ENCODE results near the gene PPP2R5B.

Gene PPP2R5B

DNA sequence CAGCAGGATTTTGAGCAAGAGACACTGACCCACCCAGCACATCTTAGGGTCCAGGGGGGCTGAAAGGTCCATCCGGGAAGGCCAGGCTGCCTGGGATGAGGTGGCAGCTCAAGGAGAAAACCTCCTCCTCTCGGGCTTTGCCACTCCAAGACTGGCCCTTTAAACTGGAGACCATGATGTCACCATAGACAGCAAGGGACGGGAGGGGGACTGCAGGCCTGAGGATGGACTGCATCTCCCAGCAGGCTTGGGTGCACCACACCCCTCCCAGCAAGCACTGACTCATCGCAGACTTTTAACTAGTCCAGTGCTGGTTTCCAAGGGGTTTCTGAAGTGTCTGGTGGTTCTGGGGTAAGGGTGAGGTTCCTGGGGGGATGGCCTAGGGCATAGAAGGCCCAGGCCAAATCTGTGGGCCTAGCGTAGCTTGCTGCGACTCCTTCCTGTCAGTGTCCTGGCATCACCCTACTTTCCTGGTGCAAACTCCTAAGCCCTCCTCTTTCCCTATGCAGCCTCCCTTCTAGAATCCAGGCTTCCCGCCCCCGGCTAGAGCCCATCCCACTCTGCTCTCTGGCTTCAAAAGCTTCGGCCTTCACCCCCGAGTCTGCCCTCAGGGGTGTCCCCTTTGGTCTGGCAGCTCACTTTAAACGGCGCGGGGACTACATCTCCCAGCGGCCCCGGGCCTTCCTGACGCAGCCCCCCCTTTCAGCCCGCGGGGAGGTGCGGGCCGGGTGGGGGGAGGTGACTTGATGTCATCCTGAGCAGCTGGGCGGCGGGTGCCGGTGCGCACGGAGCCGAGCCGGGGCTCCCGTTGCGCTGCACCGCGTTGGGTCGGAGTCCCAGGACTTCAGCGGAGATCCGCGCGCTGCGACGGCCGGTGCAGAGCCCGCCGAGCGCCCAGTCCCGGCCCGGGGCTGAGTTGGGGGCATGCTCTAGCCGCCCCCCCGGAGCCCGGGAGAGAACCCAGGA lies at the start of gene PPP2R5B:
PPP2R5B (plus strand) TSS at position 746 of the 966 bp plus-strand sequence. CDS start 1,046 bp downstream, outside the sequence.
- peak; percentile 52 for DNase-seq

DNA sequence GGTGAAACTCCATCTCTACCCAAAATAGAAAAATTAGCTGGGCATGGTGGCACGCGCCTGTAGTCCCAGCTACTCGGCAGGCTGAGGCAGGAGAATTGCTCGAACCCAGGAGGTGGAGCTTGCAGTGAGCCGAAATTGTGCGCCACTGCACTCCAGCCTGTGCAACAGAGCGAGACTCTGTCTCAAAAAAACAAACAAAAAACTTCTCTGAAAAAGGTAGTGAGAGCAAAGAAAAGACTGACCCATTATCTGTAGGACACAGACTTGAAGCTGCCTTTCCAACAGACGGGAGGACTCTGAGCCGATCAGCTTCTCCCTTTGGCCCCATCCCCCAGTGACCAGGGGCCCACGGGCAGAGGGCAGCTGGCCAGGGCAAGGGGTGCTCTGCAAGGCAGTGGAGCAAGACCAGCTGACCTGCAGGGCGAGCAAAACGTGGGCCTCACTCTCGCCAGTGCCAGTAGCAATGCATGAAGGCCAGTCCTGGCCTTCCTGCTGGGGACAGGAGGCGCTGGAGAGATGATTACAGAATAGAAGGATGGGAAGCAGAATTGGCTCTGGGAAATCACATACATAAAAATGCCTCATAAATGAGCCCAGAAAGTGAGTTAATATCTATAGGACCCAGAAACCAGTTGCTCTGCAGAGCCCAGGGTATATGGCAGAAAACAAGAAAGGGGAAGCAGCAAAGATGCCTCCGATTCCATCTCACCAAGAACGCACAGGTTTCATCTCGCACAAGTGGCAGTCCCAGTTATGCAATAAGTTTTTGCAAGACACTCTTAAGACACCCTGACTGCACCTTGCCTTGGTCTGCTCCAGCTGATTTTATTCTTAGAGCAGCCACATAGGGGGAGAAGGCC lies 48.9 kb upstream of the PPP2R5B start:
- DNase-seq, result no peak

DNA sequence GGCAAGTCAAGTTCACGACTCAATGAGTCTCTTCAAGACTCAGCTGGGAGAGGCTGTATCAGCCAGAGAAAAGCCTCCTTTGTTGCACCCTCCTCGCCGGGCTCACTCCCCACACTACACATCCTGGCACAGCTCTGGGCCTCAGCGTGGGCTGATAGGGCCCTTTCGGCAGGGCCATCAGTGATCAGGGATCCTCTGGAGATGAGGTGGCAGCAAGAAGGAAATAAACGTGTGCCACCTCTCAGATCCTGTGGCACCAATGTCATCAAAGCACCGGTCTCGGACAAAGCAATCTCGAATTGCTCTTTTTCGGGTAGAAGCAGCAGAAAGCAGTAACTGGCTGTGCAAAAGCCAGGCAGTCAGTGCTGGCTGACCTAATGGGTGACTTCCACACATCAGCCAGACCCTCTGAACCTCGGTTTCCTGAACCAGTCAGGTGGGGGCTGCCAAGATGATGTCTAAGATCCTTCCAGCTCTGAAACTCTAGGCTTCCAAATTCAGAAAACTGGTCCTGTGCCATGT lies 48.2 kb upstream of the PPP2R5B start:
- DNase-seq, result no peak

DNA sequence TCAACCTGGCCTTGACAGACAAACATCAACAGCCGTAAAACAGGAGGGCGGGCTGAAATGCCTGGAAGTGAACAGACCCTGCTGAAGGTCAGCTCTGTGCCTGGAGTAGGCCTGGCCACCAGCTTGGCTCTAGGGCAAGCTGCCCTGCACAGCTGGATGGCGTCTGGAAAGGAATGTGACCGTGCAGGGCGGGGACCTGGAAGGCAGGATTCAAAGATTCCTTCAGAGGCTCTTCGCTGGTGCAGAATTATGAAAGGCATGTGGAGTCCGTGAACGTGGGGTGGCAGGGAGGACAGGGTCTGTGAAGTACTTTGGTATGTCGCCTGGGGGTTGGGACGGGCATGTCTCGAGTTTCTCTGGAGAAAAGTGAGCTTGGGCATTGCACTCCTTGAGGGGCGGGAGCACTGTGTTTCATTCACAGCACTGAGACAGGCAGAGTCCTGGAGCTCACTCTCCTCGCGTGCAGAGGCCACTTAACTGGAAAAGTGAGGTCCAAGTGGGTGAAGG lies 47.6 kb upstream of the PPP2R5B start:
- no peak for DNase-seq

DNA sequence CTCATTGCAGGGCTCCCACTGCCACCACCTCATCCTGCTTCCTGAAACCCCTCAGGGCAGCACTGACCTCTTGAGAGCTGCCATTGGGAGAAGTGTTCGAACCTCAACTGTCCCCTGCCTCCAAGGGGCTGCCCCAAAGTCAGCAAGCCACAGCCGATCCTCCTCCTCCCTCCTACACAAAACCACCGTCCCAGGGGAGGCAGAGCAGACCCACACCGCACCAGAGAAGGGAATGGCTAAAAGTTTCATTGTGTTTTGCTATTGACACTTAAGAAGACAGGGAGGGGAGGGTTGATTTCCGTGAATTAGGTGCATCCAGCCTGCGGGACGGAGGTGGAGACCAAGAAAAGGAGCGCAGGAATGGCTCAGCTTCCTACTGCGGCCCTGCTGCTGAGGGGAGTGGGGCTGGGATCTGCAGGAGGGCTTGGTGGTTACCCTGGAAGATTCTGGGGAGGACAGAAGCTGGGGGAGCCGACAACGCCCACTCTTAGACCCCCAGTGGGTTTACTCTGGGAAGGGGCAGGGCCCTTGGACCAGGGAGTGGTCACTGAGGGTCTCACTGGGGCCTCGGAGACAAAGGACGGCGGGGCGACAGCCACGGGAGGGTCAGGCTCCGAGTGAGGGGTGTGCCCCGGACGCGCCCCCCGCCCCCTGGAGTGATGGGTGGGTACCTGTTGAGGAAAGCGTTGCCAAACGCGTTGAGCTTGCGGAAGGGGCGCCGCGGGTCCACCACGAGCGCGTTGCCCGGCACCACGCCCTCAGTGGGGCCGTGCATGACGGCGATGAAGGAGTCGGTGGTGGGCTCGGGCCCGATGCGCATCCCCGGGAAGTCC lies 46.9 kb upstream of the PPP2R5B start:
- DNase-seq, result no peak

DNA sequence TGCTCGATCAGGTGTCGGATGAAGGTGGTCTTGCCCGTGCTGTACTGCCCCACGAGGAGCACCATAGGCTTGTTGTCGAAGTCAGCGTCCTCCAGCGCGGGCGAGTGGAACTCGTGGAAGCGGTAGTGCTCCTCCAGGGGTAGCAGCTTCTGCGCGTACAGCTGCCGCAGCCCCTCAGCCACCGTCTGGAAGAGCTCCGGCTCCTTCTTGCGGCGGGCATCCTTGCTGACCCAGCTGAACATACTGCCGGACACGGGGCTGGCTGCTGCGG lies 46.3 kb upstream of the PPP2R5B start:
- DNase-seq, result no peak

DNA sequence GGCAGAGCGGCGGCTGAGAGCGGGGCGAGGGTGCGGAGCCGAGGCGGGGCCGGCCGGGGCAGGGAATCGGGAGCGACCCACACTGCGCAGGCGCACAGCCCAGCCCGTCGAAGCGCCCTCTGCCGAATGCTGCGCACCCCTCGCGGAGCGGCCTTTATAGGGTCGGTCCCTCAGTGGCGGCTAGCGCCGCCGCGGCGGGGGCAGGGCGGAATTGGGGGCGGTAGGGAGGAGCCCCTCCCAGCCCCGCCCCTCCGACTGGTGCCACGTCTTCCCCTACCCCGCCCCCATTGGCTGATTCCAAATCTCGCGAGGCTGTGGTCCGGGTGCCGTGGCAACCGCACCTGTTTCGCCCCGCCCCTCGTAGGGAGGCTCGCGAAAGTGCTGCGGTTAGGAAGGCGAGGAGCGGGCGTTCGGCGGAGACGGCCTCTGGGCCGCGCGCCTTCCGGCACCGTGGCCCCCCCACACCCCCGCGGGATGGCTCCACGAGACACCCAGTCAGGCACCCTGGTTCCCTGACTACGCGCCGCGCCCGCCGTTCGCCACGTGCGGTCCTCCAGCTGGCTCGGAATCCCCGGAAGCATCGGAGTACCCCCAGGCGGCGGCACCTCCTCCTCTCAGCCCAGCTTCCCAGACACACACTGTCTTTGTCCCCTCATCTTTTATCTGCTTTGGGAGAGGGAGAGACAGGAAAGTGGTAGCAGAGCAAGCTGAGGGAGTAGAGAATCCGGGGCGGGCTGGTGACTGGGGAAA lies 45.8 kb upstream of the PPP2R5B start, which contains the start of gene EHD1:
EHD1 (minus strand) TSS at position 128 of the 750 bp plus-strand sequence. CDS start 157 bp downstream, outside the sequence.
- DNase-seq, result peak; percentile 94

DNA sequence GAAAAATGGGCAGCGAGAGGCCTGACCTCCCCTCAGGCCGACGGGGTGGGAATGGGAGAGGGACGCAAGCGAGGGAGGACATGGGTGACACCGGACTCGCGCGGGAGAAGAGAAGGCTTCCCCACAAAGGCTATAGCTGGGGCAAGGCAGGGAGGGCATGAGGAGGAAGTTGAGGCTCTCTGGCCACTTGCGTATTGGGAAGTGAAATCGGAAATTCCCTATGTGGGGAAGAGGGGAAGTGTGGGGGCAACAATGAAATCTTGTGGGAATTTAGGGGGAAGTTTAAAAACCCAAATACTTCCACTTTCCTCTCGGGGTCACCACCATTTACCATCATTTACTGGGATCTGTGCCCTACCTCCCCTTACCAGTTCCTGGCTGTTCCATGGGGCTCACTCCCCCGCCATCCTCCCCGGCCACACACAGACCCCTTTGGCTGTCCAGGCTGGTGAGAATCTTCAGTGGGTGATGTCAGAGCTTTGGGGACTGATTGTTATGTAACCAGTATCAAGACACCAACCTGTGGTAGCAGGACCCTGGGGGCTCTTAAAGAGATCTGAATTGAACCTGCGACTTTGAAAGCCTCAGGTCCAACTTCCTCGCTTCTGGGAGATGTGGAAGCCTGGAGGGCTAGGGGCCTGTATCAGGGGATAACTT lies 45.1 kb upstream of the PPP2R5B start:
- no peak for DNase-seq

DNA sequence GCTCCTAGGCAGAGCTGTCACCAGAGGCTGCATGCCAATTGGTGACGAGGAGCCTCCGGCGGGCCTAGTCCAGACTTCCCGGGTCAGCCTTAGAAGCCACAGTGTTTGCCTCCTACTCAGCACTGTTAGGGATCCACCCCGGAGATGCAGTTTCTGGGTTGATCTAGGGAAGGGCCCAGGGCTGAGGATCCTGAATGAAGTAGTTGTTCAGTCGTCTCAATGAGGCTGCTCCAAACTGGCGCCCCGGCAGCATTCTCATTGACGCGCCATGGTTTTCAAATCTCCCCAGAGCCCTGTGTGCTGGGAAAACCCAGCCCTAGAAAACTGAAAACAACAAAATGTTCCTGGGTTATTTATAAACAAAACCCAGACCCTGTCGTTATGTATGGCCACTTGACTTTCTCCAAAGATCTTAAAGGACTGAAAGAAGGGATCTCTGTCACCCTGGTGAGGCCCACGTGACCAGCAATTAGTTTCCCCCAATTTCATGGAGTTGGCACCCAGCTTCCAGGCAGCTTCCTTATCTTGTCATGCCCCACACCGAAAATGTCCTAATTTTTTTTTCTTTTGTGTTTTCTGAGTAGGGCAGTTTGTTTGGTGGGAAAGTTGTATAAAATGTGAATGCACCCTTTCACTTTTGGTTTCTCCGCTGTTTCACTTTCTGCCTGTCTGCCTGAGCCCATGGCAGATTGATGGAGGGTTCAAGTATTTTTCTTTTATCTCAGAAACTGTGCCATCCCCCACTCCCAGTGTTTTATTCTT lies 44.1 kb upstream of the PPP2R5B start:
- no peak for DNase-seq

DNA sequence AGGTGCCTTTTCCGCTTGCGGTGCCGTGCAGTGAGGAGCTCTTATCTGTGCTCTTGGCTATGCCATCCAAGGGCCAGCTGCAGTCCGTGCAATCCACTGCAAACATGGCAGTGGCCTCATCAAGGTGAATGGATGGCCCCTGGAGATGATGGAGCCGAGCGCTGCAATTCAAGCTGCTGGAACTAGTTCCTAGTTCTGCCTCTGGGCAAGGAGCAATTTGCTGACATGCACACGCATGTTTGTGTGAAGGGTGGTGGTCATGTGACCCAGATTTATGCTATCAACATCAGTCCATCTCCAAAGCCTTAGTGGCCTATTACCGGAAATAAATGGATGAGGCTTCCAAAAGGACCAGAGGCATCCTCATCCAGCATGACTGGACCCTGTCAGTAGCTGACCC lies 43.0 kb upstream of the PPP2R5B start:
- DNase-seq, result no peak

DNA sequence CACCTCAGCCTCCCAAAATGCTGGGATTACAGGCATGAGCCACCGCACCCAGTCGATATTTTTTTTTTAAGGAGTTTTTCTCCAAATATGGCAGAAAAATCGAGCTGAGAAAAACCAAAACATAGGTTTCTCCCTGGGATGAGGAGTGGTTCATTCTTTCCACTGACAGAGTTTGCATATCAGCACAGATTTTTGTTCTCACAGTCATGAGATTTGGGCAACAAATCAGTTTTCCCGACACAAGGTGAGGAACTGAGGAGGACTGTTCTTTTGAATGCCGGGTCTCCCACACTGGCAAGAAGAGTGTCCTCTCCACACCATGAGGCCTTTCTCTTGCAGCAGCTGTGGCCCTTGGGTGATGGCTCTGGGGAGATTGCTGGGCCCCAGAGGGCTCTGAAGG lies 42.2 kb upstream of the PPP2R5B start:
- no peak for DNase-seq

DNA sequence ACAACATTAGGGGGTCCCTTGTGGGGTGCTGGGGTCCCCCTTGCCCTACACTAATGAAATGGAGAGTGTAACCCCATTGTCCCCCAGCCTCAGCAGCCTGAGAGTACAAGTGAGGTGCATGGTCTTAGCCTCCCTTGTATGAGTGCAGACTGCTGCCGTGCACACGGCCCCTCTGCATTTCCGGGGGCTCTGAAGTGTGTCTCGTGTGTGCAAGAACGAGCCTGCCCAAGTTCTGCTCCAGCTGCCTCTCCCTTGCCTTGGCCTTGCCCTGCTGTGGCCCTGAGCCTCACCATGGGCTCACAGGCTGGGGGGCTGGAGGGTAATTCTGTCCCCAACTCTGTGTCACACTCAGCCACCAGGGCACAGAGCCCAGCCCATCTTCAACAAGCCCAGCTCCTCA lies 40.9 kb upstream of the PPP2R5B start:
- DNase-seq, result no peak

DNA sequence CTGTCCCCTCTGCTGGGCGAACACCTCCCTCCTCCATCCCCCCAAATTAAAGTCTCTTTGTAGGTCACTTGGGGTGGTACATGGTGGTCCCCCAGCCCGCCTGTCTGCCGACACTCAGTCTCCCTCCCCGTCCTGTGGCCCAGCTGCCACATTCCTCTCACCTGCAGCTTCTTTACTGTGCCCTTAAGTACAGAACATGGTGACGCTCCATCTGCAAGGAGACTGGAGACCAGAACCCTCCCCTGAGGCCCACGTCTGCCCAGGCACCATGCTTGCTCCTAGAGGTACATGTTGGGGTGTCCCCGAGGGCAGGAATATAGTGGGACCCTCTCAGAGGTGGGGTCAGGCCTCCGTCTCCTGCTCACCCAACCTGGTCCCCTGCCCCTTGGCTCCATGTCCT lies 40.5 kb upstream of the PPP2R5B start:
- DNase-seq, result no peak

DNA sequence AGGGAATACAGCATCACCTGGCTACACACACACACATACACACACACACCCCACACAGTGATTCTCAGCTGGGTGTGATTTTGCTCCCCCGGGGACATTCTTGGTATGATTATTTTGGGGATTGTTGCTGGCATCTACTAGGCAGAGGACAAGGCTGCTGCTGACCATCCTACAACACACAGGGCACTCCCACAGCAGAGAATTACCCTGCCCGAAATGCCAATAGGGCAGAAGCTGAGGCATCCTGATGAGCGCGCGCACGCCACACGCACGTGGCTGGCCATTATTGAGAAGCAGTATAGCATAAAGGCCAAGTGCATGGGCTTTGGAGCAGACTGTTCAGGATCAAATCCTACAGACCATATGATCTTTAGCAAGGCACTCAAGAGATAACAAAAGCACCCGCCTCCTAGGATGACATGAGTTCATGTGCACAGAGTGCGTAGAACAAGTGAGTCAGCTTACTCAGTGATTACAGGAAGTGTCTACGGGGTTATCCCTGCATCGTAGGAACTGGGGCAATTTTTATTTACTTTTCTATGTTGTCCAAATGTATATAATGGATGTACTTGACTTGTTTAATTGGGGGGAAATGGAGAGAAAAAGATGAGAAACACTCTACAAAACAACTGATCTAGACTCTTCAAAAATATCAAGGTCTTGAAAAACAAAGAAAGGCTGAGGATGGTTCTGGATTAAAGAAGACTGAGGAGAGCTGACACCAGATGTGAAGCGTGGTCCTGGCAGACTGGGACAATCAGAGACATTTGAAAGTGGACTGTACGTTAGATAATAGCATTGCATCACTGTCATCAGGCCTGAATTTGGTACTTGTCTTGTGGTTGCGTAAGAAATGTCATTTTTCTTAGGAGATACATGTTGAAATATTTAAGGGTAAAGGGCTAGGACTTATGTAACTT lies 38.9 kb upstream of the PPP2R5B start:
- DNase-seq, result peak; percentile 6

DNA sequence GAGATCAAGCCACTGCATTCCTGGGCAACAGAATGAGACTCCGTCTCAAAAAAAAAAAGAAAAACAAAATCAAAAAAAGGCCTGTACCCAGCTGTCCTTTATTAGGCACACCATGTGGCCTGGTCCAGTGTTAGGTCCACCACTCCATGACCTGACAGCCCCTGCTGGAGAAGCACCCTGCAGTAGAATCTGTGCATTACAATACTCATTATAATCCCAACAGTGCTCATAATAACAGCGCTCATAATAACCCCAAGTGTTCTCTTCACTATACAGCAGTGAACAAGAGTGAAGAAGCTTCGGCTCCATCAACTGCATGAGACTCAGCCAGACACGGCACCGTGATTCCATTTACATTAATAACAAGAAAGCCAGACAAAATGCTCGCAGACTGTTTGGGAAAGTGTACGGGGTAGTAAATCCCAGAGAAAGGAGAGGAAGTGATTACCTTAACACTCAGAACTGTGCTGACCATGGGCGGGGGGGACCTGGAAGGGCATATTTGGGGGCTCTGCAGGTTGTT lies 37.2 kb upstream of the PPP2R5B start:
- no peak for DNase-seq

DNA sequence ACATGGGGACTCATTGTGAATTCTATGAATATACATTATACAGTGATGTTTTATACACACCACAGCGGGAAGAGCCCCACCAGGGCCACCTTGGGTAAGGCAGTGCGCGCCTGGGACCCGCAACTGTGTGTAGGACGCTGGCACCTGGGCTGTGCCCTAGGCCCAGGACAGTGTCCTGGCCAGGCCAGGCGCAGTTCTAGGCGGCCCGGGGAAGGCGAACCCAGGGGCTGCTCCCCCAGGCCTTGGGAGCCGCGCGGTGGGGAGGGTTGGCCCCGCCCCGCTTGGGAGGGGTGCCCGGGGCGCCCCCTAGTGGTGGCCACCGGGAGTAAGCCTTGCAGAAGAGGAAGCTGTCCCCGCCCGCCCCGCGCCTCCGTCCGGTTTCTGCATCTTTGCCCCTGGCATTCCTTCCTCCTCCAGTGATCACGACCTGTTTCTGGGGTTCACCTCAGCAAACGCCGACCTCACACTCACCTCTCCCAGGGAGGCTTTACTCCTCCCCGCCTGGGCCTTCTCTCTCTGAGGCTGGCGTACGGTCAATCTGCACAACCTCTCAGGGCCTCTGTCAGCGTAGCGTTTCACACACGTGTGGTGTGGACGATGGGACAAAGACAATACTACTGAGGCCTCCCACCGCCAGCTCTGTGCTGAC lies 36.6 kb upstream of the PPP2R5B start:
- peak; percentile 15 for DNase-seq

DNA sequence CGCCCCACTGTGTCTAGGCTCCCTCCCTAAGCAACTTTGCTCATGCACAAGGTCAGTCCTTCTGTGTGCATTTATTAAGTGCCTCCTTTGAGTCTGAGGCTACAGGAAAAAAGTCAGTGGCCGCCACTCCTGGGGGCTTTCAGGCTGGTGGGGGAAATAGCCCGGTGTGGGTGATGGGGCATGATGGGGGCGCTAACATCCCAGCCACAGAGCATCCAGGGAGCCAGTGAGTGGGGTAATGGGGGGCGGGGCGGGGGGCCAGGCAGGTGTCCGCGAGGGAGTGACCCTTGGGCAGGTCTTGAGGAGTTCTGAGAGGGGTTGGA lies 36.1 kb upstream of the PPP2R5B start:
- no peak for DNase-seq

DNA sequence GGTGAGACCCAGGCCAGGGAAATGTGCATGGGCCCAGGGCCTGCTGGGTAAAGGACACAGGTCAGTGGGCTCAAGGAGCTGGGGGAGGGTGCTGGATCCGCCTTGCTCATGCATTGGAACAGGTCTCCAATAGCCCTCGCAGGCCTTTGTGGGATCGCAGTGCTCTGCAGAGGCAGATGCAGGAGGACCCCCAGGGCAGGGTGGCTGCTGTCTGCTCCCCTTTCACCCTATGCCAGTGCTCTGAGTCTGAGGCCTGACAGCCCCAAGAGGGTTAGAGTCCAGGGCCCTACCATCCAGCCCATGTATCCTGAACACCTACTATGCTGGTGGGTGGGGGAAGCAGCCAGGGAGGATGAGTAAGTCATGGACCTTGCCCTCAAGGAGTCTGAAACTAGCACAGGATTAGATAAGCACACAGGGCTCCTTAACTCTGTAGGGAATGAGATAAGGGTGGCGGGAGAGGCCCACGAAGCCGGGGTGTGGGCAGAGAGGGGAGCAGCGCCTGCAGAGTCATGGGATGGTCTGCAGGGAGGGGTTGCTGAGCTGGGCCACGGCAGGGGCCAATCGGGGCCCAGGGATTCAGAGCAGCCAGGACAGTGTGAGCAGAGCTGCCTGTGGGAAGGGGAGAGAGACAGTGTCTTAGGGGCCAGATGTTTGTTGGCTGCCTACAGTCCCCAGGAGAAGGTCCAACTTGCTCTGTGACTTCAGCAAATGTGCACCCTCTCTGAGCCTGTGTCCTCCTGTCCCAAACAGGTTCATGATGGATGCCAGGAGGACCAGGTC lies 35.6 kb upstream of the PPP2R5B start:
- no peak for DNase-seq
